HG03558 (cell line): ENCODE data around the gene C1QL1.

Experiments used
- ATAC-seq: cut with Tn5 transposase; IDR thresholded peaks from one replicate; pipeline ENCODE4 v1.9.1; 2021; ENCODE audit warnings: moderate number of reproducible peaks; ENCODE audit not compliant: unreplicated experiment; ENCODE audit errors: extremely low read depth

Gene C1QL1

DNA sequence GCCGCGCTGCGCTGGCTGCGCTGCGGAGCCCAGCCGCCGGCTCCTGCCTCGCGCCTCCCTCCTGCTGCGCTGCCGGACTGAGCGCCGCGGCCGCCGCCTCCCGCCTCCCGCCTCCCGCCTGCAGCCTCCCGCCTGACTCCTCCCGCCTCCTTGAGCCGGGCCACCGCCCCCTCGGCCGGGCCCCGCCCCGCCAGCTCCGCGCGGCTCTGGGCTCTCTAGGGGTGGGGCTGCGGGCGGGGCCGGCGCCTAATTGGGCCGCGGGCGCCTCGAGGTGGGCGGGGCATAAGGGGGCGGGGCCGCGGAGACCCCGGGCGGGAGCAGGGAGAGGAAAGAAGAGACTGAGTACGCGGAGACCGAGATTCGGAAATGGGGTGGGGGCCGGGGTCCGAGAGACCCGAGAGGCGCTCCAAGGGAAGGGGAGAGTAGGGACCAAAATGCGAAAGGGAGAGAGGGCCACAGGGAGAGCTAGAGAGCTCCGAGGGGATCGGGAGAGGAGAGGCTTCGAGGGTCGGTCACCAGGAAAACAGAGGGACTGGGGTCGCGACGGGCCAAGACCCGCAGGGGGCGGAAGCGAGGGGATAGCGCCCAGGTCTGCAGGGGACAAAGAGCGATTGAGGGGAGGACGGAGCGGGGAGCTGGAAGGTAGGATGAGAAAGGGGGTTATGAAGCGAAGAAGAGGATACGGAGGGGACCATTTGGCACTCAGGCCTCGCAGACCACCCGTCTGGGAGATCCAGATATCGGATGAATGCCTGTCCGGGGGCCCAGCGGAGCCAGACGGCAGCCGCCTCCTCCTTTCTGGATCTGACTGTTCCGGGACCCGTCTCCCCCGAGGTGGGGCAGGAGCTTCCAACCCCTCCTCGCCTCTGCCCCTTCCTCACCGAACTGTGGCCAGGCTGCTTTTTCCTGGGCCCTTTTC is at the start of gene C1QL1:
C1QL1 (minus strand) TSS at position 79 of the 919 bp plus-strand sequence. CDS start 255 bp downstream, outside the sequence.
- ATAC-seq: no peak

DNA sequence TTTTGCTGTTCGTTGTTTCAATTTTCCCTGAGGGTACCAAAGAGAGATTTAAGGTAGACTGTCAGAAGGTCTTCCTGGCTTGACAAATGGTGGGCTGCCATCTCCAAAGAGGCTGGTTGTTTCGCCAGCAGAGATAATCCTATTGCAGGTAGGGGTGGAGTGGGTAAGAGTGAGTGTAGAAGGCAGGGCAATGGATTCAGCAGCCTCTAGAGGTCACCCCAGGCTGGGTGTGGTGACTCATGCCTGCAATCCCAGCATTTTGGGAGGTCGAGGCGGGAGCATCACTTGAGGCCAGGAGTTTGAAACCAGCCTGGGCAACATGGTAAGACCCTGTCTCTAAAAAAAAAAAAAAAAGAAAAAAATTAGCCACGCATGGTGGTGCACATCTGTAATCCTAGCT is 48.7 kb upstream of the C1QL1 start:
- no peak for ATAC-seq

DNA sequence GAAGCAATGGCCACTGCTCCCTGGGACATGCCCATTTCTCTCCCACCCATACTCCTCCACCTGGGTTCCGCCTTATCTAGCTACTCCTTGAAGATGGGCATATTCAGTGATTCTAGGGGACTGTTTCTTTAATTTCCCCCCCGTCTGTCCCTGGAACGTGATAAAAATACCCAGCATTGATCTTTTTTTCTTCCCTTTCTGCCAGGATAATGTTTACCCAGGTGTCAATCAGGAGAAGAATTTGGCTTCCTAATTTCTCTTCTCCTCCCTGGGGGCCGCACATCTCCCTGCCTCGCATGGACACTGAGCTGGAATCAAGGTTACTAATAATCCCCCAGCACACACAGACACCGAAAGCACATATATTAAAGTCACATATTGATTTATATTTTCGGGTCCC is 48.1 kb upstream of the C1QL1 start:
- no peak for ATAC-seq

GRCh38 chr17:45013021-45013997 is 45.2 kb upstream of the C1QL1 start:
- ATAC-seq: no peak

DNA sequence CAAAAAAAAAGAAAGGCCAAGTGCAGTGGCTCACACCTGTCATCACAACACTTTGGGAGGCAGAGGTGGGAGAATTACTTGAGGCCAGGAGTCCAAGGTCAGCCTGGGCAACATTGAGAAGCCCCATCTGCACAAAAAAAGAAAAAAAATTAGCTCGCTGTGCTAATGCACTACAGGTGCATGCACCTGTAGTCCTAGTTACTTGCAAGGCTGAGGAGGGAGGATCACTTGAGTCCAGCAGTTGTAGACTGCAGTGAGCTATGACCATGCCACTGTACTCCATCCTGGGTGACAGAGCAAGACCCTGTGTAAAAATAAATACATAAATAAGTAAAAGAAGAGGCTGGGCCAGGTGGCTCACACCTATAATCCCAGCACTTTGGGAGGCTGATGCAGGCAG is 43.7 kb upstream of the C1QL1 start:
- ATAC-seq: no peak

DNA sequence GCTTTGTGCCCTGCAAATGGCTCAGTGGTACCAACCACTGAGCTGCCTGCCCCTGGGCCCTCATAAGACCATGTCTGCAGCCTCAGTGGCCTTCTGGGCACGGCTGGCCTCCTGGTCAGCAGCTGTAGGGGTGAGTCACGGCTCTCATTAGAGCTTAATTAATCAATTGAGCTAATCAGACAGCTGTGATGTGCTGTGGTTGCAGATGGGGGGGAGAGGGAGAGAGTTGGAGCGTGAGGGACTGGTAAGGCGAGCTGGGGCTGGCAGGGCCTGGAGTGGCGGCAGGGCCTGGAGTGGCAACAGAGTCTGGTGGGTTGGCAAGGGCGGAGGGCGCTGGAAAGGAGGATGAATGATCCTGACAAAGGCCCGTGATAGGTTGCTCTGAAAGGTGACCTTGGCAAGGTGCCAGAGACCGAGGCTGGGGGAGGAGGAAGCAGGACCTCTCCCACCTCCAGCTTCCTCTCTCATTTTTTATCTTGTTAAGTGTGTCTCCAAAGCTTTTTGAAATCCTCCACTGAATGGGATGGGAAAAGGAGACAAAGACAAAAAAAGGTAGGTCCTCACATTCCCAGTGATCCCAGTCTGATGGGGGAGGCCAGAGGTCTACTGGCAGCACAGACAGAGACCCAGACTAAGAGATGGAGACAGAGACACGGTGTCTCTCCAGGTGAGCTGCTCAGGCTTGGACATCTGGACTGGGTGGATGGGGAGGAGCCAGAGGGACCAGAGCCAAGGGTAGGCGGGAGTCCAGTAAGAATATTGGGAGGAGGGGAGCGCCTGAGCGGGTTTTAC is 41.8 kb upstream of the C1QL1 start:
- ATAC-seq: no peak

DNA sequence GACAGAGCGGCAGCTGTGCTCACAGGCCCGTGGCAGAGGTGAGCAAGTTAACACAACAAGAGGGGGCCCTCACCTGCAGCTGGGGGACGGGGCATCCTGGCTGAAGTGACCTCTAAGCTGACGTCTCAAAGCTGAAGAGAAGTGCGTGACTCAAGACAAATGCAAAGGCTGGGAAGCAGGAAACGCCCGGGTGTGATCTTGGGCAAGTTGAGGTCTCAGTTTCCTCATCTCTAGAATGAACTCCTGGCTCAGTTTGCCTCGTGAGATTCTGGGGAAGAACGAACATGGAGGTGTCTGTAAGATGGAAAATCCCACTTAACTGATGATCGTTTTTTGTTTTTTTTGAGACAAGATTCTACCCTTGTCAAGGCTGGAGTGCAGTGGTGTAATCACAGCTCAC is 40.1 kb upstream of the C1QL1 start:
- no peak for ATAC-seq

- ATAC-seq: no peak
These were observed 38.9 kb upstream of the C1QL1 start for GRCh38 chr17:45006927-45007461.

DNA sequence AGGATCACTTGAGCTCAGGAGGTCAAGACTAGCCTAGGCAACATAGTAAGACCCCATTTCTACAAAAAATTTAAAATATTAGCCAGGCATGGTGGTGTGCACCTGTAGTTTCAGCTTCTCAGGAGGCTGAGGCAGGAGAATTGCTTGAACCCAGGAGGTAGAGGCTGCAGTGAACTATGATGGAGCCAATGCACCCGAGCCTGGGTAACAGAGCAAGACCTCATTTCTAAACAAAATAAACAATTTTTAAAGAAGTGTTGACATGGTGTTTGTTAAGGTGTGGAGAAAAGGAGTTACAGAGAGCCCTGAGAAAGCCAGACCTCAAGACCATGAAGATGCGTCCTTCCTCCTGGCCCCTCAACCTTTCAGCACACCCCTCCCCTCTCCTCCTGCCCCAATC is 37.6 kb upstream of the C1QL1 start:
- ATAC-seq: no peak

DNA sequence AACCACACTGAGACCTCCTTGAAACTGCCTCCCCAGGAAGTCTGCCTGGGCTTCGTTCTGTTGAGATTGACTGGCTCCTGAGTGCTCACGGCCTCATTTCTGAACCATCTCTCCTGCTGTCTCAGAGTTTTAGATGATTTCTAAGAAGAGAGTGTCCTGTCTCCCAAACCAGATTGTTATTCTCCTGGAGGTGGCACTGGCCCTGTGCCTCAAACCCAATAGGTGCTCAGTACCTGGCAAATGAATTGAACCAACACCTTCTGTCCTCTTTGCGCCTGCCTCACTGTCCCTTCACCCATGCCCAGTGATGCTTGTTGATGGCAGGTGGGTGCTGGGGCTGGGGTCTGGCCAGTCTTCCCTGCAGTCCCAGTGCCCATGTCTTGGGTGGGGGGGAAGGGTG is 36.3 kb upstream of the C1QL1 start:
- ATAC-seq: no peak

GRCh38 chr17:45003877-45004276 is 35.8 kb upstream of the C1QL1 start:
- no peak for ATAC-seq

DNA sequence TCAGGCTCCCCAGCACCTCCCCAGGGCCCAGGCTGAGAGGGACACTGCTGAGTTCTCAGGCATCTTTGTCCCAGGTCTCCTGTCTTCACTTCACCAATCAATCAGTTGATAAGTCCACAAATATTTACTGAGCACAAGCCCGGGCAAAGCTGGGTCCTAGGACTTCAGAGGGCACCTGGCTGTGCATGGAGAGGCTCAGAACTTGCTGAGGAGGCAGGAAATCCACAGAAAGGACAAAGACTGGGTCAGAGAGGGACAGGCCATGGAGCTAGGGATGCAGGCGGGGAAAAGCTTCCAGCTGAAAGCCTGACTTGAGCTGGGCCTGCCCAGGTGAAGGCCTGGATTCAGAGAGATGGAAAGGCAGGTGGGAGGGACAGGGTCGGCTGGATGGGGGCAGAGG is 33.2 kb upstream of the C1QL1 start:
- no peak for ATAC-seq

DNA sequence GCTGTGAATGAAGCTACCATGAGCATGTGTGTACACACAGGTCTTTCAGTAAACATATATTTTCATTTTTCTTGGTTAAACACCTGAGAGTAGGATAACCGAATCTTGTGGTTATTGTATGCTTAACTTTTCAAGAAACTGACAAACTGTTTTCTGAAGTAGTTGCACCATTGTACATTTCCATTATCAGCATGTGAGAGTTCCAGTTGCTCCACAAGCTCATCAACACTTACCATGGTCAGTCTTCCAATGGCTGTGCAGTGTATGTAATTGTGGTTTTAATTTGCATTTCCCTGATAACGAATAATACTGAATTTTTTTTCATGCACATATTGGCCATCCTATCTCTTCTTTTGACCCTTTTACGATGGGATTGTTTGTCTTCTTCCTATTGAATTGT is 31.3 kb upstream of the C1QL1 start:
- no peak for ATAC-seq

DNA sequence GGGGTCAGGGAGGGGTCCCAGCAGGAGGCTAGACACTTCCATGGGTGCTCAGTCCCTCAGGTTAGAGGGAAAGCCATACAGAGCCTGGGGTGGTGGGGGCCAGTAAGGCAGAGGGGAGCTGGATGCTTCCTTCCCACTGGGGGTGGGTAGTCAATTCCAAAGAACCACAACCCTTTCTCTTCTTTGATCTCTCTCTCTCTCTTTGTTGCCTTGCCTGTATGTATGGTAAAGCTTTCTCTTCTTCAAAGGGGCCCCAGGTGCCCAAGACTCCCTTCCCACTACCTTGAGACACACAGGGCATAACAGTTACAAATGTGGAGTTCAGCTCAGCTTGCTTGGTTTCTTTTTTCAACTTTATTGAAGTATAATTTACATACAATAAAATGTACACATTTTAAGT is 30.5 kb upstream of the C1QL1 start:
- no peak for ATAC-seq

DNA sequence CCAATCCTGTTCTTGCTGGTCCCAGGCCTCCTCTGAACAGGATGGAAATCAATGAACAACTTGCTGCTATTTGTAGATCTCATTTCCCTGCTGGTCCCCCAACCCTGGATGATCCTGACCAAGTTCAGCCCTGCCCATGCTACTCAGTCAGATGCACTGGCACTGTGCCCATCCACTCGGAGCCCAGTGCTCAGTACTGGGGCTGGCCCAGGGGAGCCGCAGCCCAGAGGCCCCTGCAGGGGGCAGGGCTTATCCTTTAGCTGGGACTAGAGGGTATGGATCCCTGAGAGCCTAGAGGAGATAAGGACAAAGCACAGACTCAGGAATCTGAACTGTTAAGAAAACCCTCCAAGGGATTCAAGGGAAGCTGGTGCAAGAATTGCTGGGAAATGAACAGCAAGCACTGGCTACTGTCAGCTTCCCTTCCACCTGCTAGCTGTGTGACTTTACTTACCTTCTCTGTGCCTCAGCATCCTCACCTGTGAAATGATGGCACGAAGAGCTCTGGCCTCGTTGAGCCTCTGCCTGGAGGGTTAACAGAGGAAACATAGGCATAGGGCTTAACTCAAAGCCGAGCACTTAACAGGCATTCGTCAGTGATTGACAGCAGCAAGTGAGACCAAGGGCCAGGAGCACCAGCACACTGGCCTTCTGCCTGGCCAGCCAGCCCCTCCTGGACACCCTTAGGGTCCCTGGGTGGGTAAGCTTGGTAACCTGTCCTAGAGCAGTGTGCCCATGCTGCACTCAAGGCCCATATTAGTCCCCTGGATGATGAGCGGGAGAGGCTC is 29.8 kb upstream of the C1QL1 start:
- ATAC-seq: no peak

DNA sequence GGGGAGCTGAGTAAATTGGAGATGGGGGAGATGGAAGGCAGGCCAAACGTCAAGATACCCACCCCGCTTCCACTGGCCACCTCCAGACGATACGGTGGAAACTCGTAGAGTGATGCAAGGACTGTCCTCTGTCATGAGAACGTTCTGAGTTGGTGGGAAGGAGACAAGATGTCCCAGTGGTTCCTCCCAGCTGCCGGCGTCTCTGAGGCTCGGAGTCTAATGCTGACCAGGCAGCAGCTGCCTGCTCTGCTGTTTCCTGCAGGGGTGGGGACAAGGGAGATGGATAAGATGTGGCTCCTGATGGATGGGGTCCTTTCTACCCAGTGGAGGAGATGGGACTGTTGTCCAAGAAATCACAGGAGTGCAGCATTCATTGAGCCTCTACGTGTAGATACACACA is 28.2 kb upstream of the C1QL1 start:
- no peak for ATAC-seq

GRCh38 chr17:44995436-44996001 is 27.4 kb upstream of the C1QL1 start:
- no peak for ATAC-seq

GRCh38 chr17:44992242-44992939 is 24.3 kb upstream of the C1QL1 start:
- no peak for ATAC-seq
